RWPE1 (cell line): ENCODE data around the gene CALHM3.

Source experiments
- CTCF ChIA-PET: fragments of 350-600 bp; sonication (Branson Sonifier 250); formaldehyde crosslinking; extraction: SDS; loops from one replicate; lab custom pipeline; 2021; lab: Yijun Ruan, JAX
- POLR2A ChIA-PET: fragments of 400-600 bp; formaldehyde crosslinking; extraction: SDS; loops from one replicate; lab custom pipeline; 2020; ENCODE audit warnings: antibody characterized with exemption; ENCODE audit not compliant: low non-redundant PET; lab: Yijun Ruan, JAX
- DNase-seq: peaks from one replicate; pipeline ENCODE4 v3.0.0; 2012; ENCODE audit warnings: low spot score
- H3K27ac ChIP-seq: fragments of 450-650 bp; 2 replicates; pipeline ENCODE4 v1.5.1; 2017
- CTCF ChIP-seq: fragments of 450-650 bp; conservative IDR thresholded peaks from 2 replicates; pipeline ENCODE4 v1.5.1; 2017; ENCODE audit warnings: low read depth, mild to moderate bottlenecking

Gene CALHM3

GRCh38 chr10:103517234-103518085 lies 38.4 kb upstream of the CALHM3 start:
- H3K27ac ChIP-seq, result no peak overlapping the region
- ChIA-PET POLR2A (no interaction called here), CTCF (no interaction called here)
- DNase-seq, result no peak
- TF ChIP-seq CTCF, result no peak

GRCh38 chr10:103514244-103514643 lies 35.2 kb upstream of the CALHM3 start:
- CTCF ChIA-PET, result no interaction called here
- POLR2A ChIA-PET, result no interaction called here

GRCh38 chr10:103513380-103514060 lies 34.5 kb upstream of the CALHM3 start:
- DNase-seq, result no peak
- no peak for TF ChIP-seq CTCF
- POLR2A ChIA-PET, result no interaction called here
- no peak overlapping the region for H3K27ac ChIP-seq
- CTCF ChIA-PET, result no interaction called here

More at GRCh38 chr10:103514244-103514643, 35.2 kb upstream of the CALHM3 start:
- no peak overlapping the region for H3K27ac ChIP-seq
- no peak for DNase-seq
- no peak for TF ChIP-seq CTCF

GRCh38 chr10:103512591-103513379 lies 33.7 kb upstream of the CALHM3 start:
- no peak for TF ChIP-seq CTCF
- no peak overlapping the region for H3K27ac ChIP-seq
- CTCF ChIA-PET, result no interaction called here
- POLR2A ChIA-PET, result no interaction called here
- no peak for DNase-seq

- H3K27ac ChIP-seq, result no peak overlapping the region
- no peak for DNase-seq
- no peak for TF ChIP-seq CTCF
- ChIA-PET CTCF (no interaction called here), POLR2A (no interaction called here)
Observed at GRCh38 chr10:103512166-103512565, 33.1 kb upstream of the CALHM3 start.
